ENCODE measurements around the gene NUTM1.
A peak's percentile ranks its signal among the peaks of the same experiment; 100 is the strongest.

Gene NUTM1

GRCh38 chr15:34362047-34362773 lies 19.1 kb downstream of the NUTM1 start:
- TF ChIP-seq, protein P1, sequence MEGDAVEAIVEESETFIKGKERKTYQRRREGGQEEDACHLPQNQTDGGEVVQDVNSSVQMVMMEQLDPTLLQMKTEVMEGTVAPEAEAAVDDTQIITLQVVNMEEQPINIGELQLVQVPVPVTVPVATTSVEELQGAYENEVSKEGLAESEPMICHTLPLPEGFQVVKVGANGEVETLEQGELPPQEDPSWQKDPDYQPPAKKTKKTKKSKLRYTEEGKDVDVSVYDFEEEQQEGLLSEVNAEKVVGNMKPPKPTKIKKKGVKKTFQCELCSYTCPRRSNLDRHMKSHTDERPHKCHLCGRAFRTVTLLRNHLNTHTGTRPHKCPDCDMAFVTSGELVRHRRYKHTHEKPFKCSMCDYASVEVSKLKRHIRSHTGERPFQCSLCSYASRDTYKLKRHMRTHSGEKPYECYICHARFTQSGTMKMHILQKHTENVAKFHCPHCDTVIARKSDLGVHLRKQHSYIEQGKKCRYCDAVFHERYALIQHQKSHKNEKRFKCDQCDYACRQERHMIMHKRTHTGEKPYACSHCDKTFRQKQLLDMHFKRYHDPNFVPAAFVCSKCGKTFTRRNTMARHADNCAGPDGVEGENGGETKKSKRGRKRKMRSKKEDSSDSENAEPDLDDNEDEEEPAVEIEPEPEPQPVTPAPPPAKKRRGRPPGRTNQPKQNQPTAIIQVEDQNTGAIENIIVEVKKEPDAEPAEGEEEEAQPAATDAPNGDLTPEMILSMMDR (IDR thresholded peaks at IDR 0.05; ENCODE audit: borderline replicate concordance, control extremely low read depth, extremely low read depth, insufficient read depth, missing control alignments): no peak
- in situ Hi-C loops (cut with MboI; ENCODE audit: low sequenced_read_pairs, unreplicated experiment): loop anchor here (25.0 kb wide), 2 partner anchors 225 to 300 kb away; partner anchors contain the start of gene GOLGA8B
- DNase-seq (ENCODE audit: low spot score): no peak

GRCh38 chr15:34364041-34364440 lies 20.9 kb downstream of the NUTM1 start:
- TF ChIP-seq, protein P1 (IDR thresholded peaks at IDR 0.05; ENCODE audit: borderline replicate concordance, control extremely low read depth, extremely low read depth, insufficient read depth, missing control alignments): no peak
- peak; percentile 12 for DNase-seq (ENCODE audit: low spot score)
- in situ Hi-C loops (cut with MboI; ENCODE audit: low sequenced_read_pairs, unreplicated experiment): loop anchor here (25.0 kb wide), 2 partner anchors 223 to 302 kb away; partner anchors contain the start of gene GOLGA8B

DNA sequence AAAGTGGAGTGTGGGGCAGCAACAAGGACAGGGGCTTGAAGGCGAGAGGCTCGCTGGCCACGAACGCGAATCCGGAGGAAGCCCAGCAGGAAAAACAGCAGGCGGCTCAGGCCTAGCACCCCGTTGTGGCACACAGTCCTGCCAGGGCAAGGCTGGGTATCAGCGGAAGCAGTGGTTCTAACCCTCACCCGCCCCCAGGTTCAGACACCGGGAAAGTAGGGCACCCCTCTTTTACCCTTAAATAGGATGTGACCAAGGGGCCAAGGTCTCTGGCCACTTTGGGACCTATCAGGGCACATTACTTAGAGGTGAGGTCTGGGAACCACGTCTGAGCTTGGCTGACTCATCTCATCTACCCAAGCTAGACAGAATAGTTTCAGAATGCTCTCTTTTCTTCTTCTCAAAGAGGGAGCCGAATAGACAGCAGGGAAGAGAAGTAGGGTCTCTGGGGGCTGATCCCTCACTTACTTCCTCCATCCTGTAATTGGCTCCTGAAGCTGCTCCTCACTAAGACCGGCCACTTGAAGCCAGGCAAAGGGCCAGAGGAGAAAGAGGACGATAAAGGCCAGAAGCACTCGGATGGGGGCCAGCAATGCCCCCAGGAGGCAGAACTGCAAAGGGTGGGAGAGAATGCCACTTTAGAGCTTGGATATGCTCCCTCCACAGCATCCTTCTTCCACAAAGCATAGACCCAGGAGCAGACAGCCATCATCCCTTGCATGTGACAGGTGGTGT lies 22.1 kb downstream of the NUTM1 start:
- peak; percentile 49 for DNase-seq (ENCODE audit: low spot score)

DNA sequence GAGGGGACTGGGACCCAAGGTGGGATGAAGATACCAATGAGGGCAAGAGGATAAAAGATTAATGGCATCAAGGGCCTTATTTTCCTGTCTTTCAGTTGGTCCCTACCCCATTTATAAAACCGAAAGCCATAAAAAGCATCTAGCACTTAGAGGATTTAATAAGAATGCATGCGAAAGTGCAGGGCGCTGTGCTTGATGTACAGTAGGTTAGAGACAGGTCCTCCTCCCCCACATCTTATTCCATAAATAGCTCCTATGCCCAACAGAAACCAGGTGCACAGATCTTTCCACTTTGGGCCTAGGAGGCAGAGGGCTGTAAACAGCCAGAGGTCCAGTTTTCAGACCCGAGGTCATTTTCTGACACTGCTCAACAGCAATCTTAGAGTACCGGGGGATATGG lies 22.7 kb downstream of the NUTM1 start:
- in situ Hi-C loops (cut with MboI; ENCODE audit: low sequenced_read_pairs, unreplicated experiment): loop anchor here (25.0 kb wide), 2 partner anchors 221 to 304 kb away; partner anchors contain the start of gene GOLGA8B
- TF ChIP-seq, protein P1 (IDR thresholded peaks at IDR 0.05; ENCODE audit: borderline replicate concordance, control extremely low read depth, extremely low read depth, insufficient read depth, missing control alignments): no peak
- DNase-seq (ENCODE audit: low spot score): peak; percentile 25

More for the DNA sequence above, 22.1 kb downstream of the NUTM1 start:
- in situ Hi-C loops (cut with MboI; ENCODE audit: low sequenced_read_pairs, unreplicated experiment): loop anchor here (25.0 kb wide), 2 partner anchors 222 to 303 kb away; partner anchors contain the start of gene GOLGA8B
- TF ChIP-seq, protein P1 (IDR thresholded peaks at IDR 0.05; ENCODE audit: borderline replicate concordance, control extremely low read depth, extremely low read depth, insufficient read depth, missing control alignments): no peak

GRCh38 chr15:34366271-34367065 lies 23.4 kb downstream of the NUTM1 start:
- peak; percentile 64 for DNase-seq (ENCODE audit: low spot score)
- TF ChIP-seq, protein P1 (IDR thresholded peaks at IDR 0.05; ENCODE audit: borderline replicate concordance, control extremely low read depth, extremely low read depth, insufficient read depth, missing control alignments): no peak
- in situ Hi-C loops (cut with MboI; ENCODE audit: low sequenced_read_pairs, unreplicated experiment): loop anchor here (25.0 kb wide), 2 partner anchors 221 to 304 kb away; partner anchors contain the start of gene GOLGA8B

Data from GM13976 (cell line).